Cardiac fibroblast (primary cell): Measurements from ENCODE around the gene SRSF7.
A peak's percentile ranks its signal among the peaks of the same experiment; 100 is the strongest.
"Not testable (repeated sequence)": the region's sequence is repeated elsewhere in the genome, so short reads cannot be mapped to it uniquely, and the experiment has no call there.

Experiments
- DNase-seq, 2 donors: peaks; one replicate each; pipeline versions ENCODE4 v3.0.0 to v3.0.0-alpha.2; 2010; ENCODE audit warnings: low read depth in 2 of 2
- H3K4me3 ChIP-seq, 2 donors: replicated peaks in 1 of 2; 1 replicate in 1 of 2; 2 replicates in 1 of 2; pipeline ENCODE4 v1.5.1; 2011; ENCODE audit warnings: low read depth in 2 of 2, low read length in 2 of 2, mild to moderate bottlenecking in 2 of 2, moderate library complexity in 1 of 2
- CTCF ChIP-seq: IDR thresholded peaks from one replicate; pipeline ENCODE4 v1.5.1; 2011; ENCODE audit warnings: low read depth, mild to moderate bottlenecking, low read length, inconsistent platforms

Gene SRSF7

GRCh38 chr2:38722271-38723061, 28.7 kb downstream of the SRSF7 start:
- no peak overlapping the region for H3K4me3 ChIP-seq
- no peak for DNase-seq
- no peak for TF ChIP-seq CTCF

- no peak overlapping the region for H3K4me3 ChIP-seq
- peak; percentile 95 to 99 for DNase-seq
- no peak for TF ChIP-seq CTCF
Measured at GRCh38 chr2:38720613-38721241, 30.4 kb downstream of the SRSF7 start.

GRCh38 chr2:38719706-38720105, 31.5 kb downstream of the SRSF7 start:
- no peak for DNase-seq
- no peak for TF ChIP-seq CTCF
- no peak overlapping the region for H3K4me3 ChIP-seq

- DNase-seq = no peak
Measured at GRCh38 chr2:38718601-38719000, 32.6 kb downstream of the SRSF7 start.

GRCh38 chr2:38716185-38716584, 35.0 kb downstream of the SRSF7 start:
- no peak overlapping the region for H3K4me3 ChIP-seq
- TF ChIP-seq CTCF = no peak
- DNase-seq = peak; percentile 76 to 85

More at GRCh38 chr2:38718601-38719000, 32.6 kb downstream of the SRSF7 start:
- no peak overlapping the region for H3K4me3 ChIP-seq
- TF ChIP-seq CTCF = no peak

- not testable (repeated sequence) for DNase-seq, H3K4me3 ChIP-seq
Measured at GRCh38 chr2:38714941-38715340, 36.2 kb downstream of the SRSF7 start.

- DNase-seq = no peak
- TF ChIP-seq CTCF = no peak
- no peak overlapping the region for H3K4me3 ChIP-seq
Measured at GRCh38 chr2:38713338-38713737, 37.8 kb downstream of the SRSF7 start.
